T-helper 2 cell treated with Interferon-gamma antibody and Interleukin-4, amounts not matched to agents 5 μg/mL and 100 μg/mL, for 36 hours (primary cell): ENCODE results near the gene SETD2.
A peak's percentile ranks its signal among the peaks of the same experiment; 100 is the strongest.

ENCODE experiments used
- DNase-seq: peaks from one replicate; pipeline ENCODE4 v3.0.0; 2021; ENCODE audit warnings: low spot score
- H3K27ac Mint-ChIP-seq: one replicate; pipeline ENCODE4 v1.8.0; 2021; ENCODE audit warnings: mild to moderate bottlenecking, mixed read lengths
- H3K27me3 Mint-ChIP-seq: one replicate; pipeline ENCODE4 v1.8.0; 2021; ENCODE audit warnings: low read depth, mixed read lengths
- H3K36me3 Mint-ChIP-seq: one replicate; pipeline ENCODE4 v1.8.0; 2021; ENCODE audit warnings: low read depth, mixed read lengths
- H3K4me1 Mint-ChIP-seq: one replicate; pipeline ENCODE4 v1.8.0; 2021; ENCODE audit warnings: low read depth, mixed read lengths
- H3K4me3 Mint-ChIP-seq: one replicate; pipeline ENCODE4 v1.8.0; 2022; ENCODE audit warnings: mild to moderate bottlenecking, moderate library complexity, mixed read lengths
- H3K9me3 Mint-ChIP-seq: one replicate; pipeline ENCODE4 v1.8.0; 2021; ENCODE audit warnings: mixed read lengths

The SETD2 gene

DNA sequence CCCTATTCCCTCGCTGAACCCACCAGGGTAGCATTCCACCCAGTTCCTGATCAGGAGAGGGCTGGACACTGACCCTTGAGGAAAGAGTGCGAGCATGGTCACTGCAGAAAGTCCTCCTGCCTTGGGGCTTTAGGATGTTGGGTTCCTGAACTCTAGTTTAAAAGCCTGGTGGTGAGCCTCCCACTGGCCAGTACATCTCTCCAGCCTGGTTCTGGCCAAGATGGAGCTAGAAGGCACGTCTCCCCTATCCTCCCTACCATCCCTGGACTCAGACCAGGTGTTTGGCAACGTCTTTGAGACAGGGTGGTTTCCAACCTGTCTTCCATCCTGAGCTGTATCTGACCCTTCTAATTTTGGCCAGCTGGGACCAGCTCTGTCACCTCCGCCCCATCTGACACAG lies 153.0 kb downstream of the SETD2 start:
- Mint-ChIP-seq H3K36me3 (peaks cover 48% of the 10 kb centered on the region), H3K27me3 (no peaks in the 10 kb centered on the region), H3K9me3 (no peaks in the 10 kb centered on the region), H3K4me3 (no peak overlapping the region), H3K4me1 (peaks cover 12% of the 10 kb centered on the region), H3K27ac (no peak overlapping the region)
- DNase-seq = no peak

DNA sequence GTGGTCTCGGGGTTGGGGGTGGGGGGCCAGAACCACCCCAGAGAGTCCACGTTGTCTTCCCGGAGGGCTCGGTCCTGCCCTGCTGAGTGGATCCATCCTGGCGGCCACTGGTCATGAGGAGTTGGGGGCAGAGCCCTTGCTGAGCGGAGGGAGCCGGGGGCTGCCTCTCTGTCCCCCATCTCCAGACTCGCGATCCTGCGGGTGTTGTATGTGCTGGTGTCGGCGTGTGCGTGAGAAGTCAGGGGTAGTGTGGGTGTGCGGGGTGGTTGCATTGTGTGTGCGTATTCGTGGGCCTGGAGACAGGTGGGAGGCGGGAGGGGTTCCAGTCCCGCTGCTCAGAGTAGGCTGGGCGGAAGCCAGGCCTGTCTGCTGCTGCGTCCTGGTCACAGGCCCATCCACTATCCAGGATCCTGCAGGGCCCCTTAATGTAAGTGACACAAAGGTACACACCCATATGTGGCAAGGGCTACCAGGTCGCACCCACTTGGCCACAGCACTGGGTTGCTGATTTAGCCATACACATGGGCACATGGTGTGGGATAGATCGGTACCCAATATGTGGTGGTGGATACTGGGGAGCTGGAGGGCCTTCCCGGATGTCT lies 153.7 kb downstream of the SETD2 start:
- no peak overlapping the region for H3K27ac Mint-ChIP-seq

DNA sequence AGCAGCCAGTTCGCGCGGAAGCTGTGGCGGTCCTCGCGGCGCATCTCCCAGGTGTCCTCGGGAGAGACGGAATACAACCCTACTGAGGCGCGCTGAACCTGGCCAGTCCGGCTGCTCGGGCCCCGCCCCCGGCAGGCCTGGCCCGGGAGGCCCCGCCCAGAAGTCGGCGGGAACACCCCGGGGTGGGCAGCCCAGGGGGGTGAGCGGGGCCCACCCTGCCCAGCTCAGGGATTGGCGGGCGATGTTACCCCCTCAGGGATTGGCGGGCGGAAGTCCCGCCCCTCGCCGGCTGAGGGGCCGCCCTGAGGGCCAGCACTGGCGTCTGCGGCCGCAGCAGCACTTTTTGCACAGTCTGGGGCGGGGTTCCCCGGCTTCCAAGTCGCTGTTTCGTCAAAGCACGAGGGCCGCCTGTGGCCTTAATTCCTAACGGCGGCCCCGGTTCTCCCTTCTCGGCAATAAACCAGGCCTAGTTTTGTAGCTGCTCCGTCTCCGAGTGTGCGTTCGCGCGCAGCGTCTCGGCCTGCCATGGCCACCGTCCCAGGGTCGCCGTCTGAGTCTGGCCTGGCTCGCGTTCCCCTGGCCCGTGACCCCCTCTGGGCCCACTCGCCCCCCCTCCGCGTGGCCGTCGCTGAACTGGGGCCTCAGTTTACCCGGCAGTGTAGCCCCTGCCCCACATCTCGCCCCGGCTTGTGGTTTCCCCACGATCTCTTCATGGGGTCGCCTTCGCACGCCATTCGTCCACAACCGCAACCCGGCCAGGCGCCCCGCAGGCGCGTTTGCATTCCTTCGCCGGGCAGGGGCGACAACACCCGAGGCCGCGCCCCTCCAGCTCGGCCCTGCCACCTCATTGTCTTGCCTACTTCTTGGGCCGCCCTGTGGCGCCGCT lies 154.4 kb downstream of the SETD2 start:
- Mint-ChIP-seq H3K27me3 (no peaks in the 10 kb centered on the region), H3K4me1 (peaks cover 7% of the 10 kb centered on the region), H3K4me3 (peak overlapping the region; percentile 12), H3K36me3 (peaks cover 53% of the 10 kb centered on the region), H3K27ac (no peak overlapping the region), H3K9me3 (no peaks in the 10 kb centered on the region)
- DNase-seq = peak; percentile 66

More for the DNA sequence above, 153.7 kb downstream of the SETD2 start:
- Mint-ChIP-seq H3K27me3 (no peaks in the 10 kb centered on the region), H3K4me1 (peaks cover 9% of the 10 kb centered on the region), H3K9me3 (no peaks in the 10 kb centered on the region), H3K36me3 (peaks cover 51% of the 10 kb centered on the region), H3K4me3 (no peak overlapping the region)
- DNase-seq = no peak

DNA sequence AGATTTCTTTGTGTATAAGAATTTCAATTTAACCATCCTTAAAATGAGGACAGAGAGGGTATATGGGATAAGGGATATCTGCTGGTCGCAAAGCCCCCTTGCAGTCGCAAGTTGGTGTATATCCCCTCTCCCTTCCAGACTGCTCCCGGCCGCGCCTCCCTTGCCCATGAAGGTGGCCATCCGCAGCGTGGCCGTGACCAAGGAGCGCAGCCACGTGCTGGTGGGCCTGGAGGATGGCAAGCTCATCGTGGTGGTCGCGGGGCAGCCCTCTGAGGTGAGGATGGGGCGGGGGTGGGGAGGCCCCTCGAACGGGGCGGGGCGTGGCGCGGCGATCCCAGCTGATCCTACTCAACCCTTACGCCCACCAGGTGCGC lies 155.1 kb downstream of the SETD2 start:
- H3K36me3 Mint-ChIP-seq = peaks cover 53% of the 10 kb centered on the region
- no peak overlapping the region for H3K27ac Mint-ChIP-seq

DNA sequence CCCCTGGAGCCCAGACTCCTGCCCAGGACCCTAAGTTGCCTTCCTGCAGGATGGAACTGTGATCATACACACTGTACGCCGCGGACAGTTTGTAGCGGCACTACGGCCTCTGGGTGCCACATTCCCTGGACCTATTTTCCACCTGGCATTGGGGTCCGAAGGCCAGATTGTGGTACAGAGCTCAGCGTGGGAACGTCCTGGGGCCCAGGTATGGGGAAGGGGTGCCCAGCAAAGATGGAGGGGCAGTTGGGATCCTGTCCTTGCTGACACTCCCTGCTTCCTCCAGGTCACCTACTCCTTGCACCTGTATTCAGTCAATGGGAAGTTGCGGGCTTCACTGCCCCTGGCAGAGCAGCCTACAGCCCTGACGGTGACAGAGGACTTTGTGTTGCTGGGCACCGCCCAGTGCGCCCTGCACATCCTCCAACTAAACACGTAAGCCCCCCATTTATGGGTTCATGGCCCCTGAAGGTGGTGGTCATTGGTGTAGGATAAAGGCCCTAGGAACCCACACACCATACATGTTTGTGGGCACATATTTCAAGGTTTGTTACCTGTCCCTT lies 155.6 kb downstream of the SETD2 start:
- H3K9me3 Mint-ChIP-seq = no peaks in the 10 kb centered on the region
- H3K27me3 Mint-ChIP-seq = no peaks in the 10 kb centered on the region
- no peak for DNase-seq
- H3K36me3 Mint-ChIP-seq = peaks cover 54% of the 10 kb centered on the region
- H3K4me3 Mint-ChIP-seq = no peak overlapping the region
- peaks cover 5% of the 10 kb centered on the region for H3K4me1 Mint-ChIP-seq
- no peak overlapping the region for H3K27ac Mint-ChIP-seq

More for the DNA sequence above, 155.1 kb downstream of the SETD2 start:
- Mint-ChIP-seq H3K4me1 (peaks cover 5% of the 10 kb centered on the region), H3K4me3 (no peak overlapping the region), H3K9me3 (no peaks in the 10 kb centered on the region), H3K27me3 (no peaks in the 10 kb centered on the region)
- no peak for DNase-seq

DNA sequence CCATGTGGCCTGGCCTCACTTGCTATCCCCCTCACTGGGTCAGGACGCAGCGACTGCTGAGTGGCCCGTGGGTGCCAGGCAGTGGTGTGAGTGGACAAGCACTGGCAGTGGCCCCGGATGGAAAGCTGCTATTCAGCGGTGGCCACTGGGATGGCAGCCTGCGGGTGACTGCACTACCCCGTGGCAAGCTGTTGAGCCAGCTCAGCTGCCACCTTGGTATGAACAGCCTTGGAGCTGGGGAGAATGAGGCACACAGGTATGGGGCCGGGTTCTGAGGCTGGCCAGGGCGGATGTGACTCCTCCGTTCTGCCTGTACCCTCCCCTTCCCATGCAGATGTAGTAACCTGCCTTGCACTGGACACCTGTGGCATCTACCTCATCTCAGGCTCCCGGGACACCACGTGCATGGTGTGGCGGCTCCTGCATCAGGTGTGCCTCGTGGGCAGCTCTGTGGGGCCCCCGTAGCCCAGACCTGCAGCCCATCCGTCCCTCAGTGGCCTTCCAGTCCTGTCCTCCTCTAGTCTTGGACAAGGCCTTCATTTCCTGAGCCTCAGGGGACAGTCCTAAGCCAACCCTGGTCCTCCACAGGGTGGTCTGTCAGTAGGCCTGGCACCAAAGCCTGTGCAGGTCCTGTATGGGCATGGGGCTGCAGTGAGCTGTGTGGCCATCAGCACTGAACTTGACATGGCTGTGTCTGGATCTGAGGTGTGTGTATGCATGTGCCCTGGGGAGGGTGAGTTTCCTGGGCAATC lies 156.3 kb downstream of the SETD2 start:
- peaks cover 5% of the 10 kb centered on the region for H3K4me1 Mint-ChIP-seq
- no peak overlapping the region for H3K27ac Mint-ChIP-seq
- H3K4me3 Mint-ChIP-seq = no peak overlapping the region

DNA sequence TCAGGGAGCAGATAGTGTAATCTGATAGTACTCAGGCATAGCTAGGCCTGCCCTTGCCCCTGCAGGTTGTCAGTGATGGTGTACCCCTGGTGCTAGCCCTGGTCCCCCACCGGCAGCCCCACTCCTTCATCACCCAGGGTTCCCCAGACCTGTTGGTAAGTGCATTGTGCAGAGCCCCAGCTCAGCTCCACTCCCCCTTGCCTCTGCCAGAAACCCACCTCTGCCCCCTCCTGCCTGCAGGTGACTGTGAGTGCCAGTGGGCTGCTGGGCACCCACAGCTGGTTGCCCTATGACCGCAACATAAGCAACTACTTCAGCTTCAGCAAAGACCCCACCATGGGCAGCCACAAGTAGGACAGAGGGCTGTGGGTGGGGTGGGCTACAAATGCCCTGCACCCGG lies 156.9 kb downstream of the SETD2 start:
- no peaks in the 10 kb centered on the region for H3K9me3 Mint-ChIP-seq
- H3K36me3 Mint-ChIP-seq = peaks cover 56% of the 10 kb centered on the region
- H3K4me3 Mint-ChIP-seq = no peak overlapping the region
- no peak for DNase-seq
- no peak overlapping the region for H3K27ac Mint-ChIP-seq
- peaks cover 5% of the 10 kb centered on the region for H3K4me1 Mint-ChIP-seq
- no peaks in the 10 kb centered on the region for H3K27me3 Mint-ChIP-seq

More for the DNA sequence above, 156.3 kb downstream of the SETD2 start:
- Mint-ChIP-seq H3K36me3 (peaks cover 54% of the 10 kb centered on the region), H3K9me3 (no peaks in the 10 kb centered on the region), H3K27me3 (no peaks in the 10 kb centered on the region)
- no peak for DNase-seq

DNA sequence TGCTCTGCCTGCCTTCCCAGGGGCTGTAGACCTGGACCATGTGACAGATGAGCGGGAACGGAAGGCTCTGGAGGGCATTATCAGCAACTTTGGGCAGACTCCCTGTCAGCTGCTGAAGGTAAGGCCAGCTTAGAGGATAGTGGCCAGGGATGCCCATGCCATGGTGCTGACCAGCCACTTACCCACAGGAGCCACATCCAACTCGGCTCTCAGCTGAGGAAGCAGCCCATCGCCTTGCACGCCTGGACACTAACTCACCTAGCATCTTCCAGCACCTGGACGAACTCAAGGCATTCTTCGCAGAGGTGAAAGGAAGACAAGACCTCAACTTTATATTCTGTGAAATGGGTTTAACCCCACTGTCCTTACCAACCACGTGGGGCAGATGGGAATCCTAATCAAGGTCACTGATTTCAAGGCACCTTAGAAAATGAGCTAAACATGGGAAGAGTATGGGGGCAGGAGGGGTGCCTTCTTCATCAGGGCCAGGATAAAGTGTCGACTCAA lies 157.7 kb downstream of the SETD2 start:
- no peak for DNase-seq
- peaks cover 2% of the 10 kb centered on the region for H3K4me1 Mint-ChIP-seq
- no peak overlapping the region for H3K27ac Mint-ChIP-seq
- no peaks in the 10 kb centered on the region for H3K9me3 Mint-ChIP-seq
- no peak overlapping the region for H3K4me3 Mint-ChIP-seq
- H3K36me3 Mint-ChIP-seq = peaks cover 54% of the 10 kb centered on the region
- no peaks in the 10 kb centered on the region for H3K27me3 Mint-ChIP-seq

DNA sequence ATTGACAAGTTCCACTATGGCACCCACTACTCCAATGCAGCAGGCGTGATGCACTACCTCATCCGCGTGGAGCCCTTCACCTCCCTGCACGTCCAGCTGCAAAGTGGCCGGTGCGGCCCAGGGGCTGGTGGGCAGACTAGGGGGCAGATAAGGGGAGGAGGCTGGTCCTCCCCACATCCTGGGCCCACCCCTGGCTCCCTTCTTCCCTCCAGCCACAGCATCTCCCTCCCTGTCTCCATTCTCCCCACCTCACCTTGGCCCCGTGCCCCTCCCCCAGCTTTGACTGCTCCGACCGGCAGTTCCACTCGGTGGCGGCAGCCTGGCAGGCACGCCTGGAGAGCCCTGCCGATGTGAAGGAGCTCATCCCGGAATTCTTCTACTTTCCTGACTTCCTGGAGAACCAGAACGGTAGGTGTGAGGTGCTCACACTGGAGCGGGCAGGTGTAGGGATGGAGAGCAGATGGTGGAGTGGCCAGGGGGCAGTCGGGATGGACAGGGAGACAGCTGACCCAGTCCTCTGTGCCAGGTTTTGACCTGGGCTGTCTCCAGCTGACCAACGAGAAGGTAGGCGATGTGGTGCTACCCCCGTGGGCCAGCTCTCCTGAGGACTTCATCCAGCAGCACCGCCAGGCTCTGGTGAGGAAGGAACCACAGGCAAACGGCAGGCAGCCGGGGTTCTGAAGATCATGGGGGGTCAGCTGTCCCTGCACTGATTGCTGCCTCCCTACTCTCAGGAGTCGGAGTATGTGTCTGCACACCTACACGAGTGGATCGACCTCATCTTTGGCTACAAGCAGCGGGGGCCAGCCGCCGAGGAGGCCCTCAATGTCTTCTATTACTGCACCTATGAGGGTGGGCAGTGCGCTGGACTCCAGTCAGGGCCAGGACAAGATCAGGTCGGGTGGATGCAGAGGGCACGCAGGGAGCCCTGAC lies 158.4 kb downstream of the SETD2 start:
- H3K4me1 Mint-ChIP-seq = peaks cover 2% of the 10 kb centered on the region
- H3K27me3 Mint-ChIP-seq = no peaks in the 10 kb centered on the region
- no peaks in the 10 kb centered on the region for H3K9me3 Mint-ChIP-seq
- no peak for DNase-seq
- no peak overlapping the region for H3K4me3 Mint-ChIP-seq
- H3K27ac Mint-ChIP-seq = no peak overlapping the region
- H3K36me3 Mint-ChIP-seq = peaks cover 52% of the 10 kb centered on the region

DNA sequence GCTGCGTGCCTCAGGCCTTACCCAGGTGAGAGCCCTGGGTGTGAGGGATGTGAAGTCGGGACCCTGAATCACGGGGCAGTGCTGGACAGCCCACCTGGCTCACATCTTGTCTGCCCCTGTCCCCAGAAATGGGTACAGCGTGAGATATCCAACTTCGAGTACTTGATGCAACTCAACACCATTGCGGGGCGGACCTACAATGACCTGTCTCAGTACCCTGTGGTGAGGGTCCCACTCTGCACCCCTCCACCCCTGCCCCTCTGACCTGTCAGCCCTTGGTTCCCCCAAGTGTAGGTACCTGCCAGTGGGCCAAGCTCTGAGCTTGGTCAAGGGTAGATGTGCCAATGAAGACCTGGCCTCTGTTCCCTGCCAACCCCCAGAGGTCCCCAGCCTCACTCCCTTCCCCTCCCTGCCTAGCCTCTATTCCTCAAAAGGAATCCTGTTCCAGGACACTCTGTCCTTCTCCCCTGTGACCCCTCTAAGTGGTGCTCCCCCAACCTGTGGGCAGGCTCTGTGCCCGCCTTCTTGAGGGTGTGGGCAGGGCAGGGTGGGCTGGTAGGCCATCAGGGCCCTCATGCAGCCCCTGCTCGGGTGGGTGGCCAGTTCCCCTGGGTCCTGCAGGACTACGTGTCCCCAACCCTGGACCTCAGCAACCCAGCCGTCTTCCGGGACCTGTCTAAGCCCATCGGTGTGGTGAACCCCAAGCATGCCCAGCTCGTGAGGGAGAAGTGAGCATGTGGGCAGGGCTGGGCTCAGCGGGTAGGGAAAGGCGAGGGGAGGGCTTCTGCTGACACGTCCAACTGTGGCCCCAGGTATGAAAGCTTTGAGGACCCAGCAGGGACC lies 159.3 kb downstream of the SETD2 start:
- H3K4me1 Mint-ChIP-seq = peaks cover 2% of the 10 kb centered on the region
- H3K9me3 Mint-ChIP-seq = no peaks in the 10 kb centered on the region
- DNase-seq = no peak
- no peaks in the 10 kb centered on the region for H3K27me3 Mint-ChIP-seq
- H3K27ac Mint-ChIP-seq = no peak overlapping the region
- H3K36me3 Mint-ChIP-seq = peaks cover 54% of the 10 kb centered on the region
- no peak overlapping the region for H3K4me3 Mint-ChIP-seq

DNA sequence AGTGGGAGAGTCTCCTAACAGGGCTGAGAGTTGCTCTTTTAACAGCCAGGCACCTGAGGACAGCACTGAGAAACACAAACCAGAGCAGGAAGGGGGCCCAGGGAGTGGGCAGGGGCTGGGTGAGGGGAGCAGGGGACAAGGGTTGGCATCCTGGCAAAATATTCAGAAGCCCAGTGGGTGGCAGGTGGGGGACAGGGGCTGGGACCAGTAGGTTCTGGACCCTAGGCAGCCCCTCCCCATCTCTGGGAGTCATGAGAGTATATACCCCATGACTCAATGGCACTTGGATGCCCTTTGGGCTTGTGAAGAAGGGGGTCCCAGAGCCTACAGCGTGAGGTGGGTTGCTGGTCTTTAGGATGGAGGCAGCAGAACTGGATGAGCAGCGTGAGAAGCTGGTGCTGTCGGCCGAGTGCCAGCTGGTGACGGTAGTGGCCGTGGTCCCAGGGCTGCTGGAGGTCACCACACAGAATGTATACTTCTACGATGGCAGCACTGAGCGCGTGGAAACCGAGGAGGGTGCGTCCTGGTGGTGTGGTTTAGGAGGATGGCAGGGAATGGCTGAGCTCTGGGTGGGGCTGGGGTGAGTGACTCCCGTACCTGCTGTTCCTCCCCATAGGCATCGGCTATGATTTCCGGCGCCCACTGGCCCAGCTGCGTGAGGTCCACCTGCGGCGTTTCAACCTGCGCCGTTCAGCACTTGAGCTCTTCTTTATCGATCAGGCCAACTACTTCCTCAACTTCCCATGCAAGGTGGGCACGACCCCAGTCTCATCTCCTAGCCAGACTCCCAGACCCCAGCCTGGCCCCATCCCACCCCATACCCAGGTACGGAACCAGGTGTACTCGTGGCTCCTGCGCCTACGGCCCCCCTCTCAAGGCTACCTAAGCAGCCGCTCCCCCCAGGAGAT lies 160.2 kb downstream of the SETD2 start:
- peak overlapping the region; percentile 7 for H3K27ac Mint-ChIP-seq
- peaks cover 2% of the 10 kb centered on the region for H3K4me1 Mint-ChIP-seq

DNA sequence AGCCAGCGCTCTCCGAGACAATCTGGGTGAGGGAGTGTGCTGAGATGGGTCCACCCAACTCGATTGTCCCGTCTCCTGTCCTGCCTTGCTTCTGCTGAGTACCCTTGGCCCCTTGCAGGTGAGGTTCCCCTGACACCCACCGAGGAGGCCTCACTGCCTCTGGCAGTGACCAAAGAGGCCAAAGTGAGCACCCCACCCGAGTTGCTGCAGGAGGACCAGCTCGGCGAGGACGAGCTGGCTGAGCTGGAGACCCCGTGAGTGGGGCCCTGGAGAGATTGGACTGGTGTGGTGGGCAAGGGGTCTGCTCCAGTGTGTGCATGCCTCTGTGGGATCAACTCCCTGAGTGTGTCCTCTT lies 160.9 kb downstream of the SETD2 start:
- Mint-ChIP-seq H3K4me1 (no peaks in the 10 kb centered on the region), H3K27me3 (no peaks in the 10 kb centered on the region), H3K36me3 (peaks cover 51% of the 10 kb centered on the region), H3K4me3 (no peak overlapping the region), H3K27ac (no peak overlapping the region), H3K9me3 (no peaks in the 10 kb centered on the region)
- DNase-seq = no peak

More for the DNA sequence above, 160.2 kb downstream of the SETD2 start:
- Mint-ChIP-seq H3K9me3 (no peaks in the 10 kb centered on the region), H3K4me3 (no peak overlapping the region), H3K36me3 (peaks cover 53% of the 10 kb centered on the region), H3K27me3 (no peaks in the 10 kb centered on the region)
- DNase-seq = no peak
